Dedifferentiated amniotic fluid mesenchymal stem cell (primary cell): ENCODE data around the gene ATG2A.

Experiments
- DNase-seq: peaks from one replicate; pipeline ENCODE4 v3.0.0-alpha.2; 2016; ENCODE audit errors: extremely low spot score

ATG2A gene

GRCh38 chr11:64870176-64870892 is 46.7 kb downstream of the ATG2A start:
- no peak for DNase-seq

- DNase-seq: no peak
These were observed 47.3 kb downstream of the ATG2A start for GRCh38 chr11:64869571-64870175.

GRCh38 chr11:64868904-64869570 is 48.0 kb downstream of the ATG2A start:
- peak; percentile 61 for DNase-seq

- DNase-seq: no peak
These were observed 49.1 kb downstream of the ATG2A start for GRCh38 chr11:64867748-64868462.

- DNase-seq: no peak
These were observed 50.9 kb downstream of the ATG2A start for GRCh38 chr11:64866173-64866491.

- peak; percentile 26 for DNase-seq
These were observed 51.5 kb downstream of the ATG2A start for GRCh38 chr11:64865286-64866172.

- DNase-seq: peak; percentile 80
These were observed 52.3 kb downstream of the ATG2A start for GRCh38 chr11:64864473-64865285.

- no peak for DNase-seq
These were observed 52.9 kb downstream of the ATG2A start for GRCh38 chr11:64864135-64864472.

GRCh38 chr11:64863391-64864060 is 53.5 kb downstream of the ATG2A start:
- DNase-seq: no peak

GRCh38 chr11:64862987-64863390 is 54.0 kb downstream of the ATG2A start:
- no peak for DNase-seq

GRCh38 chr11:64861227-64861975 is 55.6 kb downstream of the ATG2A start:
- DNase-seq: no peak

GRCh38 chr11:64859542-64860414 is 57.2 kb downstream of the ATG2A start:
- no peak for DNase-seq

GRCh38 chr11:64858467-64859263 is 58.3 kb downstream of the ATG2A start:
- DNase-seq: no peak

GRCh38 chr11:64857485-64857884 is 59.5 kb downstream of the ATG2A start:
- no peak for DNase-seq

- DNase-seq: peak; percentile 34
These were observed 60.4 kb downstream of the ATG2A start for GRCh38 chr11:64856382-64857227.

- DNase-seq: no peak
These were observed 61.3 kb downstream of the ATG2A start for GRCh38 chr11:64855596-64856304.
